Stimulated activated CD4-positive, alpha-beta T cell treated with anti-CD3 and anti-CD28 coated beads, Interleukin-2, amount 100 ng/mL, for 24 hours (primary cell): ENCODE data around the gene COL27A1.
"Not testable (repeated sequence)": the region's sequence is repeated elsewhere in the genome, so short reads cannot be mapped to it uniquely, and the experiment has no call there.

Experiments used
- DNase-seq, 2 donors: peaks; one replicate each; pipeline ENCODE4 v3.0.0-alpha.2; 2020

Gene COL27A1

DNA sequence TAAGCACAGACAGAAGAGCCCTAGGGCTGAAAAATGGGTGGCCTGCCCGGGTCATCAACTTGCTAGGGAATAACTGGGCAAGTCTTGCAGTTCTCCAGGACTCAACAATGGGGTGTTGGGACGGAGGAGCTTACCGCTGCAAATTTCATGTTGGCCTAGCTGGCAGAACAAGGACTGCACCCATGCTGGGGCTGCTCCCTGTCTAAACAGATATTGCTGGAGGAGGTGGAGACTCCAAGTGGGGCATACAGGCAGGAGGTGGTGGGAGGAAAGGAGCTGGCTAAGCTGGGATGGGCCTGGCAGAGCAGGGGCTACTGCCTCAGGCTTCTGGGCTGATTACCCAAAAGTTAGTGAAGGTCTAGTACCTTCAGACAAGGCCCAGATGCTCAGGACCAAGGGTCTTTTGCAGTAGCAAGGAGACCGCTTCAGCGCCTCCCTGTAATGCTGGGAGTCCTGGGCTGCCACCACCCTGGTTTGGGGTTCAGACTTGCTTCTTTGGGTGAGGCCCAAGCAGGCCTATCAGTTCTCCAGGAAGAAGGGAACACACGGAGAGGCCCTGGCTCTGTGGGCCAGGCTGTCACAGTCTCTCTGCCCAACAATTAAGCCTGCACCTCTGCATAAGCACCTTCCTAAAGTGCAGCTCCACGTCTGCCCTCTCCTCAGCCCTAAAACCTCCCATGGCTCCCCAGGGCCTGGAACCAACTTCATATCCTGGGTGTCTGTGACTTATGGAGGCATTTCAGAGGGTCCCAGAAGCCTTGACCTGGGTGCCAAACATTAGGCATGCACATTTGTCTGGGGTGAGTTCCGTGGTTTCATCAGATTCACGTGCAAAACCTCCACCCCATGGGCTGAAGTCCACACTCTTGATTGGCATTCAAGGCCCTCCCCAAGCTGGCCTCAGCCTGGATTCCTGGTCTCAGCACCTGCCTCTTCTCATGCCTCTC is 32.0 kb upstream of the COL27A1 start:
- no peak for DNase-seq

DNA sequence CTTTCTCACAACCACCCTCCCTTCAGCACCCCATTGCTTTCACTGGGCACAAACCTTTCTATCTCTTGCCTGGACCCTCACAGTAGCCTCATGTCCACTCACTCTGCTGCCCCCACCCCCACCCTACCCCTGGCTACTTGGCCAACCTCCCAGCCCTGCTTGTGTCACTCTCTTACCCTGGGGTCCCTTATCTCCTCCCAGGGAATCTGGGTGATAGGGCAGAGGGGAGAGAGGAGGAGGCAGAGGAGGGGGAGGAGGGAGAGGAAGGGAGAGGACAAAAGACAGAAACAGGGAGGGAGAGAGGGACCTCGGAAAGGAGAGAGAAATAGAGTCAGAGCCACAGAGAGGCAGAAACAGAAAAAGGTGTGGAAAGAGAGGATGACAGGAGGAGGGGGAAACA is 31.2 kb upstream of the COL27A1 start:
- DNase-seq: no peak

DNA sequence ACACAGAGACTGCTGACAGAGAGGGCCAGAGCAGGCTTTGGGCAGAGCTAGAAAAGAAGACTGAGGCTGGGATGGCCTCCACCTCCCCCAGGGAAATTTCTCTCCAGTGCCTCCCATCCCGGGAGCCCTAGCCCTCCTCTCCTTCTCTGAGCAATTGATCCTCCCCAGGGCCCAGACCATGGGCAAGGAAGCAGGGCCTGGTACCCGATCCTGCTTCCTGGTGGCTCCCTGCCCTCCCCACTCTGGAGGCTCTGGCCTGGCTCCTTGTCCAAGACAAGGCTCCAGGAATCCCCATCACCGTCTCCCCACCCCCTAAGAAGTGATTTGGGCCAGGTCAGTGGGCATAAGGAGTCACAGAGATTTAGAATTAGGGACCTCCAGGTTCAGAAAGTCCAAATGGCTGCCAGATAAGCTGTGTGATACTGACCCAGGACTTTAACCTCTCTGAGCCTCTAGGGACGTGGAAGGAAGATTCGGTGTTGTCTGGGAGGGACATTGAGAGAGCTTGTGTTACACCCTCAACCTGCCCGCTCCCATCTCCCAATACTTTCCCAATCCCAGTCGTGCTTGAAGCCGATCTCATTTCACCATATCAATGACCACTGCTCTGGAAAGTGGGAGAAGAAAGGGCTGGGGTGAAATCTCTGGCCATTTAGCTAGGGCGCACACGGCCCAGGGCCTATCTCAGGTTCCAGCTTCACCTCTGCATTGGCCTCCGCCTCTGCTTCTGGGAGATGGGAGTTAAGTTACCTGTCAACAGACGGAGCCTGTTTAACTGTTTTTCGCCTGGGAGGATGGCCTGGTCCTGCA is 30.5 kb upstream of the COL27A1 start:
- no peak for DNase-seq

DNA sequence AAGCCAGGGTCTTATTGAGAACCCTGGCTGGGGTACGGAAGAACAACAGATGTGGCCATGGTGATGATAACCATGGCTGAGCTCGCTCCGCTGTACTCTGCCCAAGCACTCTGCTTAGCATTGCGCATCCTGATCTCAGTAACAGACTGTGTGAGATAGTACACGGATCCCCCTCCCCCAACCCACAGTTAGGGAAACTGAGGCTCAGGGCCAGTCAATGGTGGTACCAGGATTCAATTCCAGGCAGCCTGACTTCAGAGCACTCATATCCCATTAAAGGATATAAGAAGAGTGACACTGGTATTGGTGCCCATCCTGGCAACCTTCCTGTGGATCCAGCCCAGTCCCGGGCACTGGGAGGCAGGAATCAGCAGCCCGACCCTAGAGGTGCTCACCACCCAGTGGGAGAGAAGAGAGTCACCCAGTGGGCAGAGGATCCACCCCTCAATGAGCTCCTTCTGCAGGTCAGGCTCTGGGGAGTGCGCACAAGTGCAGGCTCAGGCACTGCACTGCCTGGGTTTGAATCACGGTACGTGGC is 29.8 kb upstream of the COL27A1 start:
- no peak for DNase-seq

DNA sequence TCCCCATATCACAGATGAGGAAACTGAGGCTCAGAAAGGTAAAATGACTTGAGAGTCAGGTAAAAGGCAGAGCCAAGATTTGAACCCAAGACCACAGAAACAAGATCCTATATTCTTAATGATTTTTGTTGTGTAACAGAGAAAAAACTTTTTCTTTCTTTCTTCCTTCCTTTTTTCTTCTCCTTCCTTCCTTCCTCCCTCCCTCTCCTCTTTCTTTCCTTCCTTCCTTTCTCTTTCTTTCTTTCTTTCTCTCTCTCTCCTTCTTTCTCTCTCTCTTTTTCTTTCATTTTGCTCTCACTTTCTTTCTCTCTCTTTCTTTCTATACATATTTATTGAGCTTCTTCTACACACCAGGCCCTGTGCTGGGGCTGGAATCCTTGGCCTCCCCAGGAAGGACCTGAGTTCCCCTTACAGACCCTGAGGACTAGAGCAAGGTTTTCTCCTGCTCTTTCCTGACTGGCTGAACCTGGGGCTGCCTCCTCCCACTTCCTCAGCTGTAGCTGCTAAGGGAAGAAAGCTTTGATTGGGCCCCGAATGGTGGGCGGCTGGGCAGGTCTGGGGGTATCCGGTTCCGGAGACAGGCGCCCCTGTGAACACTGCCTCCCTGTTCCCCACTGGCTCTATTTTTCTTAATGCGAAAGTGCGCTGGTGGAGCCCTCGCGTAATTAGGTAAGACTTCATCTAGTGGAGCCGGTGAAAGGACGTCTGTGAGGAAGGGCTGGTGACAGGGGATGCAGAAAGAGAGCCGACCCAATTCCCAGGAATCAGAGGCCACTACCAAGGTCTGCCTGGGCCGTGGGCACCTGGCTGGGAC is 28.9 kb upstream of the COL27A1 start:
- no peak for DNase-seq

DNA sequence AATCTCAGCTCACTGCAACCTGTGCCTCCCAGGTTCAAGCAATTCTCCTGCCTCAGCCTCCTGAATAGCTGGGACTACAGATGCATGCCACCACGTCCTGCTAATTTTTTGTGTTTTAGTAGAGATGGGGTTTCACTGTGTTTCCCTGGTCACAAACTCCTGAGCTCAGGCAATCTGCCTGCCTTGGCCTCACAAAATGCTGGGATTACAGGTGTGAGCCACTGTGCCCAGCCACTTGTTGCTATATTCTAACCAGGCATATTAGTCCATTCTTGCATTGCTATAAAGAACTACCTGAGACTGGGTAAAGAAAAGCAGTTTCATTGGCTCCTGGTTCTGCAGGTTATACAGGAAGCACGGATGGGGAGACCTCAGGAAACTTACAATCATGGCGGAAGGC is 26.6 kb upstream of the COL27A1 start:
- DNase-seq: not testable (repeated sequence)

DNA sequence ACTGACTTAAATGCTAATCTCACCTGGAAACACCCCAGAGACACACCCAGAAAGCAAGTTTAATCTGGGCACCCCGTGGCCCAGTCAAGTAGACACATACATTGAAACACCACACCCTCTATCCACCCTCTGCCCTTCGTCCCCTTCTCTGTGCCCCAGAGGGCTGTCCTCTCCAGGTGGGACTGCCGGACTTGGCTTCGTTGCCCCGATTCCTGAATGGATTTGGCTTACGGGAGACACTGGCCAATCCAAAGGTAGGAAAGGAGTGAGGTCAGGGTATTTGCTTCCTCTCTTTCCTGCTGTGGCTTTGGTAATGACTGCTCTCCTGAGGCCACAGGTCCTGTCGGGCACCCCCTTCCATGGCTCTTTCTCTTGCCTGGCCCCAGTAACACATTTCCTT is 25.2 kb upstream of the COL27A1 start:
- DNase-seq: no peak

DNA sequence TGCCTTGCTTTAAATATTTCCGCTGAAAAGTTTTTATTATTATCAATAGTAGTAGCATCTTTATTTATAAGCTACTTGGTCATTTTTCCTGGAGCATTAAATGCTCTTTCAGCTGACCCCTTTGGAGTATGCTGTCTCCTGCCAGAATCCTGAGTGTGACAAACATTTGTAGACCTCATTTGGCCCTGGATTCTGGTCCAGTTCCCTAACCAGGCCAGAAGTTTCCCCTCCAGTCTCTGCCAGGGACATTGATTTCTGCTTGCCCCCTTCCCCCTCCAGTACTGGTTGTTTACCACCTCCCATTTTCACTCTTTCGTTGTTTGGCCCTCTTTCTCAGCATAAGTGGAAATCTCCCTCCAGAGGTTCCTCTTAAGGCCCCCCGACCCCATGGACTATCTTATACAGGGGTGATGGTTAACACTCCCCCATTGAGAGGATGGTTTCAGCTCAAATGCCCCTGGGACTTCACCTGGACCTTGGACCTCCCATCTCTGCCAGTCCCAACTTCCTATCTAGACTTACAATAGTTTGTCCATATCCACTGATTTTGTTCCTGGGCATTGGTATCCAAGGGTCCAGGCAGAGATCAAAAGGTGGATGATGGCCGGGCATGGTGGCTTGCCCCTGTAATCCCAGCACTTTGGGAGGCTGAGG is 24.6 kb upstream of the COL27A1 start:
- DNase-seq: no peak

DNA sequence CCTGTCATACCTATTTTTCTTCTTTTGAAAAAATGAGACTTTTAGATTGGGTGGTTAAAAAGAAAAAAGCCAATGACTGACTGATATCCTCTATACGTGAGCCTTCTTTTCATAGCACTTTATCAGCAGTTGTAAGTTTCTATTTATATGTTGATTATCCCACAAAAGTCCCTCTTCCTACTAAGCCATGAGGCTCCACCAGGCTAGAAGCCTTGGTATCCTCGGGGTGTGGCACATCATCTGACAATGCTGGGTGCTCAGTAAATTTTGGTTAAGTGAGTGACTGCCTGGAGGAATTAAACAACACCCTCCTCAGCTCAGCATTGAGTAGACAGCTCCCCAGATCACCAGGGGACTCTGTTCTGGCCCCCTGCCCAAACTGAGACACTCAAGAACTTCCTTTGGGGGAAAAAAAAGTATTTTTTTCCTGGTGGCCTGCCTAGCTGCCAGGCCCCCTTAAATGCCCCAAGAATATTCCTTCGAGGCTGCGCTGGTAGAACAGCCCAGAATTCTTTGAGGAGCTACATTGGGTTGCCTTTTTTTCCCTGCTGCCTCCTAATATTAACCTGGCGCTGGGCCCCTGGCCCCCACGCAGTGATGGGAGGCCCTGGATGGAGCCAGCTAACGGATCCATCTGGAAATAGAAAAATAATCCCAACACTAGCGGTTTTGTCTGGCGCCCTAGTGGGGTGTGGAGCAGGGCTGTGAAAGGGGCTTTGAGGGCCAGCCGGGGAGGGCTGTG is 23.4 kb upstream of the COL27A1 start:
- no peak for DNase-seq

DNA sequence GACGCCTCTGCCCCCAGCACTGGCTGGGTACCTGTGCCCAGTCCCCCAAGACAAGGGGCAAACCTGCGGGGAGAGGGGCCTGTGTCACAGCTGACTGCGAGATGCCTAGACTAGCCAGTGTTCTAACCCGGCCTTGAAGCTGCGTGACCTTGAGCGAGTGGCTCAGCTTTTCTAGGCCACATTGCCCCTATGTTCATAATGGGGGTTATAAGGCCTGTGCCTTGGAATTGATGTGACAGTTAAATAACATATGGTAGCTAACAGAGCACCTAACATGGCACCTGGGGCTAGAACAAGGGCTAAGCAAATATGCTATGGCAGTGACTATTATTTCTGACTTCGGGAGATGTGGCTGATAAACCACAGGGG is 22.8 kb upstream of the COL27A1 start:
- DNase-seq: no peak

DNA sequence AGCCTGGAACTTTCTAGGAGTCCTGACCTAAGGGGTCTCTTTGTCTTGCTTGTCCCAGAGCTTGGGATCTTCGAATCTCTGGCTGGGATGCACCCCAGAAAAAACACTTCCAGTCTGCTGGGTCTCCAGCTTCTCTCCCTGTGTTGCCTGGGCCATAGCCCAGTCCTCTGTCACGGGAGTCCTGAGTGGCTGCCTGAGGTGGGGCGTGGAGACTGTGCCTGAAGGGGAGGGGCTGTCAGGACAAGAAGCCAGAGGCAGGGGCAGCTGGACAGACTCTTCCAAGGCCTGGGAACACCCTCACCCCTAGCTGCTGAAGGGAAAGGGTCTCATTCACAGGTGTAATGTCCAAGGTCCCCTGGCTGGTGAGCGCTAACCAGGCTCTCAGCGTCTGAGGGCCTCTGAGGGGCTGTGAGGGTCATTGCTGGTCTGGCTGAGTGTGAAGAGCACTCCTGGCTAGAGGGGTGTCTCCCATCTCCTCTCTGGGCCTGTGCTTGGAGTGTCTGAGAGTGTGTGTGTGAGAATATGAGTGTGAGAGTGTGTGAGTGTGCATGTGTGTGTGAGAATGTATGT is 20.4 kb upstream of the COL27A1 start:
- no peak for DNase-seq

DNA sequence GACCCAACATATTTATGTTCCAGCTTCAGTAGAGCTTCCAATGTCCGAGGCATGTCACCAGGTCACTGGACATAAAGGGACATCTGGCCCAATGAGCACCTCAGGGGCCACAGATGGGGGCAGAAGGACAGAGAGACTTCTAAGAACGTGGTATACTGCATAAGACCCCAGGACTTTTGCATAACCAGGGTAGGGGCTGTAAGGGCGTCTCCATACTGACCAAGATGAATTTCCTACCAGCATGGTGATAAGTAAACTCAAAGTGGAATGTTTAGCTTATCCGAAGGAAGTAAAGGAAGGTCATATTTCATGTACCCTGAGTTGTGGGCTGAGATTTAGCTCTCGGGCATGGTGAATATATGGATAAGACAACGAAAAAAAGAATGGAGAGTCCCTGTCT is 17.5 kb upstream of the COL27A1 start:
- DNase-seq: no peak

DNA sequence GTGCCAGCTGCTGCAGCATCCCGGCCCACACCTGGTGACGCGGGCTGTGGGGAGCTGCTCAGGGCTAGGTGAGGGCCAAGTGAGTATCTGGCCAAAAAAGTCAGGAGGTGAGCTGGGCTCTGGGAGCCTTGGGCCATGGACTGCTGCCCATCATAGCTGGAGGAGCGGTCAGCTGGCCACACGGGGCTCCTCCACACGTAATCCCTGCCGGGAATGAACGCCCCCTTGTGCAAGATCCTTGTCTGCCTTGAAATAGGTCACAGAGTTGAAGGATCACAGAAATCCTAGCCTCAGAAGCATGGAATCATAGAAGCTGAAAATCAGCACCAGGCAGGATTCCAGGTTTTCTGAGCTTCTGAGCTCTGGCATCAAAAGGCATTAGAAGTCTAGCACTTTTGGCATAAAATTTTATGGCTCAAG is 16.8 kb upstream of the COL27A1 start:
- no peak for DNase-seq

DNA sequence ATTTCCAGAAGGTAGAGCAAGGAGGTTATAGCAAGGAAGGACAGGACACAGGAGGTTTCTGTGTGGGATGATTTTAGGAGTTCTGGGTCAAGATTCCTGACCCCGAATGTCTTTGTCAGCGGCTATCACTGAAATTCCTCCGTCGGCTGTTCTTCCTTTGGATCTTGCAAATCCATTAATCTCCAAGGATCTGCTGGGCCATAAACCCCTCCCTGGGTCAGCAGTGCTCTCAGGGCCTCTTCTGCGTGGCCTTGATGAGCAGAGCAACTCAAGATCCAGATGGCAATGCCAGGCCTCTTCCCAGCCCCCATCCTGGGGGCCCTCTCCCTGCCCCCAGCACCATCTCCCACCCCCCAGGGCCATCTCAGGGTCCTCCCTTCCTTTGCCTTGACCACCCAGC is 16.3 kb upstream of the COL27A1 start:
- no peak for DNase-seq

DNA sequence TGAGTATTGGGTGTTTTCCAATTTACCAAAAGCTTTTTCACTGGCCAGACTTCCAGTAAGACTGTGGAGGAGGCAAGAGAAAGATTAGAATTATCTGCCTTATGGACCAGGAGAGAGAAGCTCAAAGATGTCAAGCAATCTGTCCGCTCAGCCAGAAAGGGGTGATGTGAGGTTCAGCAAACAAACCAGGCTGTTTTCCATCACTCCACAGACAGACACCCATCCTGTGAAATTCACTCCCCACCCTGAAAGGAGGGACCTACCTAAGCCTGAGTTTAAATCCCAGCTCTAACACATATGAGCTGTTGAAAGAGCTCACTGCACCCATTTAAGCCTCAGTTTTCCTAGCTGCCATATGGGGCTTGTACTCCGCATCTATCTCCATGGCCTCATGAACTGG is 14.9 kb upstream of the COL27A1 start:
- DNase-seq: no peak

DNA sequence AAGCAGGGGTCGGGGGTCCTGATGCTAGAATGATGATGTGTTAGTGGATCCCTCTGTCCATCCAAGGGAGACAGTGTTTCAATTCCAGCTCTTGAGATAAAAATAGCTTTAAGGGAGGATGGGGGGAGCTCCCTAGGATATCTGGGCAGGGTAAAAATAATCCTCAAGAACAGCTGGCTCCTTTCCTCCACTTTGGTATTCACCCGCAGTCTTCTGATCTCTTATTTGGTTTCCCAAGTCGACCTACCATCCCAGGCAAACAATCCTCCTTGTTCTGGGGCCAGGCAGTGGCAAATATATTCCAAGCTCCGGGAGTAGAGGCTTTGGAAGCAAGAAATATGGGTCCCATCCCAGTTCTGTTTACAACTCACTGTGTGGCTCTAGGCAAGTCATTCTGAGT is 14.5 kb upstream of the COL27A1 start:
- DNase-seq: no peak

DNA sequence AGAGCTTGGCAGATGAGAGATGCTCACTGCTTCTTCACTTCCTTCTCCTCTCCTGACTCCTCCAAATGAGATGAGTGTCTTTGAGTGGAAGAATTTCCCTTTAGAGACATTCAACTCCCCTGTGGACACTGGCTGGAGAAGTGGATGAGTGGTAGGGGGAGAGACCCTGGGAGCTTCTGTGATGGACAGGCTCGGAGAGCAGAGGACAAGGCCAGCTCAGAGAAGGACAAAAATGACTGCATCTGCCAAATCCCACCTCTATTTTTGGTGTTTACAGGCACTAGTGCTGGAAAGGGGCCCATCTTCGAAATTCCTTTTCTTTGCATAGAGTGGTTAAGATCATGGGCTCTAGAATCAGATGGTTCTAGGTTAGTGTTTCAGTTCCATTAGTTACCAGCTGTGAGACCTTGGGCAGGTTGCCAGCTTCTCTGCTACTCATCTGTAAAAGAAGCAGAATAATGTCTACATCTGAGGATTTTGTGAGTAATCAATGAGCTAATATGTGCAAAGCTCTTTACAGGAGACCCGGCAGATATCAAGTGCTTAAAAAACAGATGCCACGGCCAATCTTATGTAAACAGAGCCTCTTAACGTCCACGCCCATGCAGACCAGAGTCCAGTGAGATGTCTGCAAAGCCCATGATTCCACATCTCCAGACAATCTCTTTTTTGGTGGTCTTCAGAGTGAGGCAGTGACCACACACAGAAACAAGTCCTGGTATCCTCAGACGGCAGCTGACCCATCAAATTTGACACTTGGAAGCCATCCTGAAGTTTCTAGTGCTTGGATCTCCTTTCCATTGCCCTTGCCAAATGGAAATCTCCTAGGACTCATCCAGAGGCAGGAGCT is 13.6 kb upstream of the COL27A1 start:
- no peak for DNase-seq

DNA sequence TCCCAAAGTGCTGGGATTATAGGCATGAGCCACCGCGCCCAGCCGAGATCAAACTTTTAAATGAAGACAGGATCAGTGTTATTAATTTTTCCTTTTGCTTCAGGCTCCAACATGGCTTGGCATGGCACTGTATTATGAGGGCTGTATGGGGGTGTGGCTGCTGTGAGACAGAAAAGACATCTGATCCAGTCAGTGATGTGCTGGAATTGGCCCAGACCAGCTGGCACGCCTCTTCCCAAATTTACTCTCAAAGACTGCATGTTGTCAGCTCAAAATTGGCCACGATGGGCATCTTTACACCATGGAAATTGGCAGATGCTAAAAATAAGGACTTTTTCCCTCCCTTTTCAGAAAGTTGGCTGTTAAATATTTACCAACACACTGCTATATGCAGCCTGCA is 12.1 kb upstream of the COL27A1 start:
- DNase-seq: no peak

DNA sequence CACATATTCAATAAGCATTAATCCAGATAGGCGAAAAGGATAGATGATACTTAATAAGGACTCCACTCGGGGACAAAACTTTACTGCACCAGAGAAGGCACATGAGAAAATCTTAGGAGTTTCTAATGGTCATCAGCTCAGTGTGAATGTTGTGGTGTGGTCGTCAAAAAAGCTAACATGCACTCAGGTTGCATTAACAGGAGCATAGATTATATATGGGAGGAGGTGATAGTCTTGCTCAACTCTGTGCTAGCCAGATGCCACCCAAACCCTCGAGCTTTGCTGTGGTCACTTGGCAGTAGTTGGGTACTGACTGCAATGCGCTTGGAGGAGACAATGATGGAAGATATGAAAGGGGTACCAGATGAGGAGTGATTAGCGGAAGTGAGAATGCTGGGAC is 8.6 kb upstream of the COL27A1 start:
- no peak for DNase-seq

DNA sequence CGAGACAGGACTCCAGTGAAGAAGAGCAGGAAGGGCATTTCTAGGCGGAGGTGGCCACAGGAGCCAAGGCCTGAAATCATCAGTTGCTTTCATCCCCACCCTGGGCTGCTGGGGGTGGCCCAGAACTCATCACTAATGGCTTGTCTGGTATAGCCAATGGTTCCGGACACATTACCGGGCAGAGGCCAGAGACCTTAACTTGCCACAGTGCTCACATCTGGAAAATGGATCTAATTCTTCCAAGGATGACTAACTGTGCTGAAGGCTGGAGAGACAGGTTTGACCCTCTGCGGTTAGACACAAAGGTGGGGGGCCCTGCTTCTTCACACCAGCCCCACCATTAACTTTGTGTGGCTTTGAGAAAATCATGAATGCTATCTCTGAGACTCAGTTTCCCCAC is 6.2 kb upstream of the COL27A1 start:
- no peak for DNase-seq
